HFF-Myc (cell line): Measurements from ENCODE around the gene ASCC3.
"Not testable (repeated sequence)": the region's sequence is repeated elsewhere in the genome, so short reads cannot be mapped to it uniquely, and the experiment has no call there.

Experiments used
- DNase-seq: peaks from one replicate; pipeline ENCODE4 v3.0.0-alpha.2; 2011; ENCODE audit warnings: low read depth; ENCODE audit errors: extremely low read depth
- H3K4me3 ChIP-seq: replicated peaks from 2 replicates; pipeline ENCODE4 v1.5.1; 2011; ENCODE audit warnings: low read depth, mild to moderate bottlenecking, control low read depth, low read length
- TF ChIP-seq, protein P1 (sequence below): IDR thresholded peaks from 2 replicates; pipeline ENCODE4 v1.5.1; 2012; ENCODE audit warnings: mild to moderate bottlenecking, low read depth, low read length, control low read depth; ENCODE audit errors: missing control alignments

The ASCC3 gene

DNA sequence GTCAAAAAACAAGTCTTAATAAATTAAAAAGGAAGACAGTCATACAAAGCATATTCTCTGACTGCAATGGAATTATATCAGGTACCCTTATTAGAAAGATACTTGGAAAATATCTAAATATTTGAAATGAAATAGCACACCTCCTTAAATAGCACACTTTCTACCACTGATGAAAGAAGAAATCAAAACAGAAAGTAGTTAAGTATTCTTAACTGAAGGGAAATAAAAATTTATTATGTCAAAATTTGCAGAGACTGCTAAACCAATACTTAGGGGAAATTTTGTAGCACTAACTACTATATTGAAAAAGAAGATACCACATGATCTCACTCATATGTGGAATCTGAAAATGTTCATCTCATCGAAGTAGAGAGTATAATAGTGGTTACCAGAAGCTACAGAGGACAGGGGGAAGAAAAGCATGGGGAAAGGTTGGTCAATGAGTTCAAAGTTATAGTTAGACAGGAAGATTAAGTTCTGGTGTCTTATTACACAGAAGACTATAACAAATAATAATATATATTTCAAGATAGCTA lies 112.2 kb downstream of the ASCC3 start:
- H3K4me3 ChIP-seq, result no peak overlapping the region
- TF ChIP-seq, protein P1, sequence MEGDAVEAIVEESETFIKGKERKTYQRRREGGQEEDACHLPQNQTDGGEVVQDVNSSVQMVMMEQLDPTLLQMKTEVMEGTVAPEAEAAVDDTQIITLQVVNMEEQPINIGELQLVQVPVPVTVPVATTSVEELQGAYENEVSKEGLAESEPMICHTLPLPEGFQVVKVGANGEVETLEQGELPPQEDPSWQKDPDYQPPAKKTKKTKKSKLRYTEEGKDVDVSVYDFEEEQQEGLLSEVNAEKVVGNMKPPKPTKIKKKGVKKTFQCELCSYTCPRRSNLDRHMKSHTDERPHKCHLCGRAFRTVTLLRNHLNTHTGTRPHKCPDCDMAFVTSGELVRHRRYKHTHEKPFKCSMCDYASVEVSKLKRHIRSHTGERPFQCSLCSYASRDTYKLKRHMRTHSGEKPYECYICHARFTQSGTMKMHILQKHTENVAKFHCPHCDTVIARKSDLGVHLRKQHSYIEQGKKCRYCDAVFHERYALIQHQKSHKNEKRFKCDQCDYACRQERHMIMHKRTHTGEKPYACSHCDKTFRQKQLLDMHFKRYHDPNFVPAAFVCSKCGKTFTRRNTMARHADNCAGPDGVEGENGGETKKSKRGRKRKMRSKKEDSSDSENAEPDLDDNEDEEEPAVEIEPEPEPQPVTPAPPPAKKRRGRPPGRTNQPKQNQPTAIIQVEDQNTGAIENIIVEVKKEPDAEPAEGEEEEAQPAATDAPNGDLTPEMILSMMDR, result no peak
- no peak for DNase-seq

DNA sequence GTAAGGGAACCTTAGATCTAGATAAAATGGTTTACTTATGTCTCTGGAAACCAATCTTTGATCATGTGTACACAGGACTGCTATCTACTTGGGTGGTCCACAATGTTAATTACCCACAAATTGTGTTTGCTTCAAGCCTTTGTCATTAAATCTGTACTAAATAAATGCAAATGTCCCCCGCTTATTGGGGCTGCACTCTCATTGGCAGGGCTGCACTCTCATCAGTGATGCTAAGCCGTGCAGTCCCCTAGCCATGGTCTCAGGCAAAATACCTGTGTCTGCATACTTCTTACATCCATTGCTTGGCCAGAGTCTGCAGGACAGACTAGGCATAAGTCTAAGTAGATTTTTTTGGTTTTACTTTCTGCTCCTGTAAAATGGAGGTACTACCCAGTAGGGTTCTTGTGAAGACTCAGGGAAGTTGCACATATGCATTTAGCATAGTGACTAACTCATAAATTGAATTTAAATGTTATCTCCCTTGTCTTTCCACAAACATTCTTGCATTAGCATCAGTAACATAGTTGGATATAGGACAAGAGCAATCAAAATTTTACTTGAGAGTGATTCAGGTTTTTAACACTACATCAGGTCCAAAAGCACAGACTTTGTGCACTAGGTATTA lies 117.4 kb downstream of the ASCC3 start:
- H3K4me3 ChIP-seq, result no peak overlapping the region
- TF ChIP-seq, protein P1, result no peak
- DNase-seq, result no peak

DNA sequence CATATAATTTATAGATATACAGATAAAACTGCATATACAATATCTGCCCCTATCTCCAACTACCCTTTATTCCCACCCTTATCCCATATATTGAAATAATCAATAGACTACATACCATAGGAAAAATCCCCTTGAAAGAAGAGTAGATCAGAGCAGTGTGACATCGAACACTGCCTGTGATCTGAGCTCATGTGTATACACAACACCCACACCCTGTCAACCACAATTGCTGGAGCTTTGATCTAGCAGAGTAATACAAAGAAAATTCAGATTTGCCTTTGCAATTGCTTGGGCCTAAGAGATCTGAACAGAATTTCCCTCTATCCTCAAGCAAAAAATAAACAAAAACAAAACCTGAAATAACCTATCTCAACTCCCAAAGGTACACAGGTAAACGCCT lies 119.3 kb downstream of the ASCC3 start:
- no peak for DNase-seq
- TF ChIP-seq, protein P1, result no peak
- no peak overlapping the region for H3K4me3 ChIP-seq

DNA sequence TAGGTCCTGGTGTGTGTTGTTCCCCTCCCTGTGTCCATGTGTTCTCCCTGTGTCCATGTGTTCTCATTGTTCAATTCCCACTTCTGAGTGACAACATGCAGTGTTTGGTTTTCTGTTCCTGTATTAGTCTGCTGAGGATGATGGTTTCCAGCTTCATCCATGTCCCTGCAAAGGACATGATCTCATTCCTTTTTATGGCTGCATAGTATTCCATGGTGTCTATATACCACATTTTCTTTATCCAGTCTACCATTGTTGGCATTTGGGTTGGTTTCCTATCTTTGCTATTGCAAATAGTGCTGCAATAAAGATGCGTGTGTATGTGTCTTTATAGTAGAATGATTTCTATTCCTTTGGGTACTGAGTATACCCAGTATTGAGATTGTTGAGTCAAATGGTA lies 122.7 kb downstream of the ASCC3 start:
- not testable (repeated sequence) for H3K4me3 ChIP-seq, DNase-seq

DNA sequence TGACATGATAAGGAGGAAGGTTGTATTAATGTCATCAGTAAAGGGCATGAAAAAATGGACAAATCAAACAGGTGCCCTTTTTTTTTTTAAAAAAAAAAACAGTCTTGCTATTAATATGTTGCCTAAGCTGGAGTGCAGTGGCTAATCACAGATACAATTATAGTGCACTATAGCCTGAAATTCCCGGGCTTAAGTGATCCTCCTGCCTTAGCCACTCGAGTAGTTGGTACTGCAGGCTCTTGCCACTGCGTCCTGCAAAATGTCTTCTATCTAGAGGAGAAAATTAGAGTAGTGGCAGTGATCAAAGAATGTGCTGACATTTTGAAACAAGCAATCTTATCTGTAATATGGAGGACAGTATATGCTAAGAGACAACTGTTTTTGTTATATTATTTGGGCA lies 127.7 kb downstream of the ASCC3 start:
- TF ChIP-seq, protein P1, result no peak
- no peak for DNase-seq

DNA sequence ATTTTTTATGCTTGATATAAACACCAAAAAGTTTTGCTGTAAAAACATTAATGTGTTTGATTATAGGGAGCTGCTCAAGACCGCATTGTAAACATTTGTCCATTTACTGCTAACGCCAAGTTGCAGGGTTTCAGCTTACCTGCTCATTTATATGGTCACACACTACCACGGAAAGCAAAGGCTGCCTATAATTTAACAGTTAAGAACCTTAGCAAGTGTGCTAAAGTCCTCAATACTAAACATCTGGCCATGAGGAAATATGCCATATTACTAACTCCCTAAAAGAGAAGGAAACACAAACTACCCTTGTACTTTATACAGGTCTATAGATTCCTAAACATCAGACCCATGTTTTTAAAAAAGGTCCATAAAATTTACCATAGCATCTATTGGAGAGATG lies 129.5 kb downstream of the ASCC3 start:
- TF ChIP-seq, protein P1, result no peak
- no peak overlapping the region for H3K4me3 ChIP-seq
- no peak for DNase-seq

More for the DNA sequence above, 127.7 kb downstream of the ASCC3 start:
- no peak overlapping the region for H3K4me3 ChIP-seq

DNA sequence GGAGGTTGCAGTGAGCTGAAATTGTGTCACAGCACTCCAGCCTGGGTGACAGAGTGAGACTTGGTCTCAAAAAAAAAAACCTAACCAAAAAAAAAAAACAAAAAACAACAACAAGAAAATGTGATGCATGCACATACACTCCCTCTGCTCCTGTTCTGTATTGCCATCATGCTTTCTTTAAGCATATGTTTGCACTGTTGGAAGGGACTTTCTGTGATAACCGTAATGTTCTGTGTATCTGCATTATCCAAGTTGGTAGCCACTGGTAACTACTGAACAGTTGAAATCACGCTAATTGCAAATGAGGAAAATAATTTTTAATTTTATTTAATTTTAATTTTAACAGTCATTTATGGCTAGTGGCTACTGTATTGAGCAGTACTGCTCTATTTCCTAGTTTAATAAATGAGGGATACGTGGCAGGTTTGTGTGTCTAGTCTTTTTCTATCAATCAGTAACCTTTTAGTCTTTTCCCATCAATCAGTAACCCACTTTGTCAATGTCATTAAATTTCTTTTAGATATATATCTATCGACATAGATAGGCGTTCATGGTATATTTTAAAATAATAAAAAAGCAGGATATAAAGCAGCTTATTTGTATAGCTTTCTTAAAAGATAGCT lies 135.6 kb downstream of the ASCC3 start:
- no peak overlapping the region for H3K4me3 ChIP-seq
- TF ChIP-seq, protein P1, result no peak
- no peak for DNase-seq
